ENCODE results near the gene RSRC1. TPM values are rescaled to one million over a fixed set of nuclear protein-coding genes. Genes with fewer than 3 reads are reported as not detected.
A peak's percentile ranks its signal among the peaks of the same experiment; 100 is the strongest.

The RSRC1 gene
- total and polyA plus RNA-seq, 12 donors, result 12.6 to 27.6 (median 21.4) TPM

GRCh38 chr3:158520433-158520832, 410.5 kb downstream of the RSRC1 start:
- ATAC-seq (no peak), DNase-seq (no peak)
- Histone ChIP-seq H3K27me3 (no peaks in the 10 kb centered on the region), H3K4me1 (peaks cover 0 to 7% (median 0%) of the 10 kb centered on the region in 9 donors), H3K27ac (no peak overlapping the region), H3K4me3 (no peak overlapping the region), H3K36me3 (no peaks in the 10 kb centered on the region), H3K9me3 (peaks cover 0 to 24% (median 0%) of the 10 kb centered on the region in 11 donors)
- intact Hi-C loops (cut with DNase I), result no loop called here
- TF ChIP-seq CTCF (IDR thresholded peaks at IDR 0.05), result no peak

- ATAC-seq, result no peak
- Histone ChIP-seq H3K9me3 (peaks cover 0 to 16% (median 0%) of the 10 kb centered on the region in 11 donors), H3K27ac (no peak overlapping the region), H3K36me3 (no peaks in the 10 kb centered on the region), H3K4me1 (peaks cover 0 to 7% (median 0%) of the 10 kb centered on the region in 9 donors), H3K27me3 (no peaks in the 10 kb centered on the region), H3K4me3 (no peak overlapping the region)
- TF ChIP-seq CTCF (IDR thresholded peaks at IDR 0.05), result no peak
- 58 to 72% methylated on average over 4 of the region's 4 CpGs for WGBS, 2 donors
- intact Hi-C loops (cut with DNase I), result no loop called here
- DNase-seq, result no peak
Observed at GRCh38 chr3:158522221-158523136, 412.6 kb downstream of the RSRC1 start.

- ATAC-seq (peak in 1 of 8 donors; percentile 64), DNase-seq (no peak)
- TF ChIP-seq CTCF (IDR thresholded peaks at IDR 0.05), result no peak
- no peak overlapping the region for H3K27ac ChIP-seq
- no peaks in the 10 kb centered on the region for H3K36me3 ChIP-seq
- intact Hi-C loops (cut with DNase I), result loop anchor here in 1 of 10 donors (5.0 kb wide), 1 partner anchor 41 kb away; no protein-coding TSS in a partner anchor
- H3K4me3 ChIP-seq, result no peak overlapping the region
- peaks cover 0 to 16% (median 0%) of the 10 kb centered on the region in 11 donors for H3K9me3 ChIP-seq
- H3K27me3 ChIP-seq, result no peaks in the 10 kb centered on the region
- 48 to 71% methylated on average over 7 of the region's 7 CpGs for WGBS, 2 donors
- no peaks in the 10 kb centered on the region for H3K4me1 ChIP-seq
Observed at GRCh38 chr3:158528076-158528674, 418.3 kb downstream of the RSRC1 start.

- no peak for ATAC-seq
- TF ChIP-seq CTCF (IDR thresholded peaks at IDR 0.05), result no peak
Observed at GRCh38 chr3:158531334-158531733, 421.4 kb downstream of the RSRC1 start.

More at GRCh38 chr3:158531334-158531733, 421.4 kb downstream of the RSRC1 start:
- H3K4me3 ChIP-seq, result no peak overlapping the region
- no peaks in the 10 kb centered on the region for H3K27me3 ChIP-seq
- no peaks in the 10 kb centered on the region for H3K9me3 ChIP-seq
- H3K27ac ChIP-seq, result no peak overlapping the region
- no peaks in the 10 kb centered on the region for H3K36me3 ChIP-seq
- intact Hi-C loops (cut with DNase I), result loop anchor here in 7 of 10 donors (5.0 to 10.0 kb wide), 4 partner anchors 113 to 917 kb away; partner anchors contain the start of gene GFM1 (in 1 of the 7)
- 83 to 87% methylated on average over 5 of the region's 5 CpGs for WGBS, 2 donors
- no peaks in the 10 kb centered on the region for H3K4me1 ChIP-seq
- no peak for DNase-seq
